ENCODE results near the gene ARMH4.

DNA sequence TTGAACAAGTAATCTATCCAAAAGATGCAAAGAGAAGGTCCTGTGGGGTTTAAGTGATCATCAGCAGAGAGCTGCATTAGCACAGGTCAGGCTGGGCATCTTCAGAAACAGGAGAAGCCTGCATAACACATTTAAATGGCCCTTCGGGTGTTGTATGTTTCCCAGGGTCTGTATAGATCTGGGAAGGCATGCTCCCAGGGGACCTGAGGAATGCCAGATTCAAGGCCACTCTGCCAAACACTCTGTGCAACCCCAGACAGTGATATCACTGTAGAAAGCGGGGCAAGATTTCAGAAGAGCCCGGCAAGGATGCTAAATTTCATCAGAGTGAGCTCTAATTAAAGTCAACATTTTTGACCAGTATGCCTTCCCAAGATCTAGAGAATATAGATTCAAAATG lies 92.9 kb downstream of the ARMH4 start:
- TF ChIP-seq, protein P1, sequence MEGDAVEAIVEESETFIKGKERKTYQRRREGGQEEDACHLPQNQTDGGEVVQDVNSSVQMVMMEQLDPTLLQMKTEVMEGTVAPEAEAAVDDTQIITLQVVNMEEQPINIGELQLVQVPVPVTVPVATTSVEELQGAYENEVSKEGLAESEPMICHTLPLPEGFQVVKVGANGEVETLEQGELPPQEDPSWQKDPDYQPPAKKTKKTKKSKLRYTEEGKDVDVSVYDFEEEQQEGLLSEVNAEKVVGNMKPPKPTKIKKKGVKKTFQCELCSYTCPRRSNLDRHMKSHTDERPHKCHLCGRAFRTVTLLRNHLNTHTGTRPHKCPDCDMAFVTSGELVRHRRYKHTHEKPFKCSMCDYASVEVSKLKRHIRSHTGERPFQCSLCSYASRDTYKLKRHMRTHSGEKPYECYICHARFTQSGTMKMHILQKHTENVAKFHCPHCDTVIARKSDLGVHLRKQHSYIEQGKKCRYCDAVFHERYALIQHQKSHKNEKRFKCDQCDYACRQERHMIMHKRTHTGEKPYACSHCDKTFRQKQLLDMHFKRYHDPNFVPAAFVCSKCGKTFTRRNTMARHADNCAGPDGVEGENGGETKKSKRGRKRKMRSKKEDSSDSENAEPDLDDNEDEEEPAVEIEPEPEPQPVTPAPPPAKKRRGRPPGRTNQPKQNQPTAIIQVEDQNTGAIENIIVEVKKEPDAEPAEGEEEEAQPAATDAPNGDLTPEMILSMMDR (IDR thresholded peaks at IDR 0.05): no peak
- TF ChIP-seq EZH2 (IDR thresholded peaks at IDR 0.05; ENCODE audit: borderline replicate concordance, insufficient read depth, low read depth, low read length, poor library complexity, severe bottlenecking): no peak

All from B cell (primary cell).